ENCODE data around the gene APBA3. TPM values are rescaled to one million over a fixed set of nuclear protein-coding genes. Genes with fewer than 3 reads are reported as not detected.
A peak's percentile ranks its signal among the peaks of the same experiment; 100 is the strongest.

APBA3 gene
- total RNA-seq, 3 donors from 2014 or later: 18.9 to 23.0 (median 19.2) TPM

DNA sequence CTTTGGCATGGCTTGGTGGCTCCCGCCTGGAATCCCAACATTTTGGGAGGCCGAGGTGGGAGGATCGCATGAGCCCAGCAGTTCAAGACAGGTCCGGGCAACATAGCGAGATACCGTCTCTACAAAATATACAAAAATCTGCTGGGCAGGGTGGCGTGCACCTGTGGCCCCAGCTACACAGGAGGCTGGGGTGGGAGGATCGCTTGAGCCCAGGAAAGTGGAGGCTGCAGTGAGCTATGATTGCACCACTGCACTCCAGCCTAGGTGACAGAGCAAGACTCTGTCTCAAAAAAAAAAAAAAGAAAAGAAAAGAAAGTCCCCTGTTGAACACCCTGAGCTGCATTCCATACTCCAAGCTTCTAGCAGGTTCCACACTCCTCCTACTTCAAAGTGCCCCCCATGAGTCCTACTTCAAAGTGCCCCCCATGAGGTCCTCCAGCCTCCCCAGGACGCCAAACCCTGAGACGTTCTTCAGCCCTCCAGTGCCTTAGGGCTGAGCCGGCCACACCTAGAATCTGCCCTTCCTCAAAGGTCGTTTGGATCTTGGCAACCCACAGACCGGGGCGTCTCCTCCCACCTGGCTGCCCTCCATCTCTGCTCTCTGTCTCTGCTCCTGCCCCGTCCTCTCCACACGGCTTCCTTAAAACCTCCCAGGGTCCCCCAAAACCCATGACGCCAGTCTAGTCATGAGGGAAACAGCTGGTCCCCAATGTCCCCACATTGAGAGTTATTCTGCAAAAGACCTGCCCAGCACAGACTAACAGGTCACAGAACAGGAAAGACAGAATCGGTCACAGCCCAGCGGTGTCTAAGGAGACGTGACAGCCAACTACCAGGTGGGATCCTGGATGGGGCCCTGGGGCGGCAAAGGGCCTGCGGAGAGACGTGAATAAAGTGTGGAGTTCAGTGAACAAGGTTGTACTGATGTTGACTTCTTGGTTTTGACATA lies 48.6 kb downstream of the APBA3 start:
- Histone ChIP-seq H3K4me1 (ENCODE audit: low read depth) (peaks cover 24% of the 10 kb centered on the region), H3K9me3 (no peaks in the 10 kb centered on the region), H3K4me3 (no peak overlapping the region), H3K36me3 (ENCODE audit: low read depth) (no peaks in the 10 kb centered on the region)
- intact Hi-C loops (cut with DNase I, micrococcal nuclease): no loop called here
- DNase-seq (peak; percentile 77 to 83 (median 82)), ATAC-seq (peak; percentile 52)
- TF ChIP-seq, protein P1, sequence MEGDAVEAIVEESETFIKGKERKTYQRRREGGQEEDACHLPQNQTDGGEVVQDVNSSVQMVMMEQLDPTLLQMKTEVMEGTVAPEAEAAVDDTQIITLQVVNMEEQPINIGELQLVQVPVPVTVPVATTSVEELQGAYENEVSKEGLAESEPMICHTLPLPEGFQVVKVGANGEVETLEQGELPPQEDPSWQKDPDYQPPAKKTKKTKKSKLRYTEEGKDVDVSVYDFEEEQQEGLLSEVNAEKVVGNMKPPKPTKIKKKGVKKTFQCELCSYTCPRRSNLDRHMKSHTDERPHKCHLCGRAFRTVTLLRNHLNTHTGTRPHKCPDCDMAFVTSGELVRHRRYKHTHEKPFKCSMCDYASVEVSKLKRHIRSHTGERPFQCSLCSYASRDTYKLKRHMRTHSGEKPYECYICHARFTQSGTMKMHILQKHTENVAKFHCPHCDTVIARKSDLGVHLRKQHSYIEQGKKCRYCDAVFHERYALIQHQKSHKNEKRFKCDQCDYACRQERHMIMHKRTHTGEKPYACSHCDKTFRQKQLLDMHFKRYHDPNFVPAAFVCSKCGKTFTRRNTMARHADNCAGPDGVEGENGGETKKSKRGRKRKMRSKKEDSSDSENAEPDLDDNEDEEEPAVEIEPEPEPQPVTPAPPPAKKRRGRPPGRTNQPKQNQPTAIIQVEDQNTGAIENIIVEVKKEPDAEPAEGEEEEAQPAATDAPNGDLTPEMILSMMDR (IDR thresholded peaks at IDR 0.05): no peak

DNA sequence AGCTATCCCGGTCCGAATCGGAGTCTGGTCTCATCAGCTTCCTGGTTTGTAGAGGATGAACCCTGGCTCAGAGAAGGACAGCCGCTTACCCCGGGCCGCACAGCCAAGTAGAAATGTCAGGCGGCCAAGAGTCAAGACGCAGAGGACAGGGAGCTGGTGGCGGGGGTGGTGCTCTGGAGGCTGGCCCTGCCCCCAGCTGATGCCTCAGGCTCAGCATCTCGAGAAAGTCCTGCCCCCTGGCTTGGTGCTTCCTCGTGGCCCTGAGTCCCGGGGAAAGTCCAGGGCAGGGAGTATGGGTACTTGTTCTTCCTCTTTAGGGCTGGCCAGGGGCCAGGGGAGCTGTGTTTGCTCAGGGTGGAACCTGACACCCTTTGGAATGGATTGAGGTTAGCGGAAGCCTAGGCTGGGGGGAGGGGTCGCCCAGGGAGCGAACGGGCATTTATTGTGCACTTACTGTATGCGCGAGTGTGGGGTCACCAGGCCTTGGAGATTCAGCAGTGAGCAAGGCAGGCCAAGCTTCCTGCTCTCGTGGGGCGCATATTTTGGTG lies 51.2 kb downstream of the APBA3 start:
- intact Hi-C loops (cut with DNase I, micrococcal nuclease): no loop called here
- peaks cover 26% of the 10 kb centered on the region for H3K4me1 ChIP-seq (ENCODE audit: low read depth)

DNA sequence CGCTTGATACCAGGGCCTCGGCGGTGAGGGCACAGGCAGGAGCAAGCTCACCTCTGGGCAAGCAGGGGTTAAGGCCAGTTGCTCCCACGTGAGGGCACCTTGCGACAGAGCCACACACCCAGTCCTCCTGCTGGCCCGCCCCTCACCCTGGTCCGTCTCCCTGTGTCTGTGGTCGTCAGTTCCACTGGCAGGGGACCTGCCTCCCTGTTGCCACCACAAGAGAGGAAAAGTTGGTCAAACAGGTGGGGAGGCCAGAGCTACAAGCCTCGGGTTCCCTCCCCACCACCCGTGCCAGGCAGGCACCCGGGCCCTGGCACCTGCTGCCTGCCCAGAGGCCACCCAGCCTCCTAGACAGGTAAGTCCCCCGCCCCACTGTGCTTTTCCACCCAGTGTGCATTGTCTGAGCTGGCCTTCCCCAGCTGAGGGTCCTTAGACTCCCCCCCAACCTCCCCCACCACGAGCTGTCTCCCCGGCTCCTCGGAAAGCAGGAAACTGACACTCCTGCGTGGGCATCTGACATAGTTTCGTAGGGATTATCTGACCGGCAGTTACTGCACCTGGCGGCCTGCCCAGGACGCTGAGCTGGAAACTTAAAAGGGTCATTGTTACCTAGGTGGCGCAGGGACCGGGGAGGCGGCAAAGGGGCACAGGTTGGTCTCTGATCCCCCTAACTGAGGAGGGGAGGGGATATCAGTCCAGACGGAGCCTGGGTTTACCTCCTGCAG lies 53.1 kb downstream of the APBA3 start, which contains the start of gene TJP3:
TJP3 (plus strand) TSS at position 178 of the 725 bp plus-strand sequence. CDS start 20,049 bp downstream, outside the sequence.
- Histone ChIP-seq H3K9me3 (no peaks in the 10 kb centered on the region), H3K36me3 (ENCODE audit: low read depth) (no peaks in the 10 kb centered on the region), H3K4me3 (peak within 1 kb of the TSS; percentile 18), H3K4me1 (ENCODE audit: low read depth) (peaks cover 19% of the 10 kb centered on the region)
- intact Hi-C loops (cut with DNase I, micrococcal nuclease): no loop called here
- ATAC-seq (peak; percentile 78), DNase-seq (peak; percentile 89 to 90 (median 90))
- TF ChIP-seq, protein P1 (IDR thresholded peaks at IDR 0.05): no peak

More for the DNA sequence above, 51.2 kb downstream of the APBA3 start:
- Histone ChIP-seq H3K4me3 (no peak overlapping the region), H3K9me3 (no peaks in the 10 kb centered on the region), H3K36me3 (ENCODE audit: low read depth) (no peaks in the 10 kb centered on the region)
- TF ChIP-seq, protein P1 (IDR thresholded peaks at IDR 0.05): no peak
- peak; percentile 96 to 99 (median 97) for DNase-seq
- ATAC-seq: peak; percentile 85

DNA sequence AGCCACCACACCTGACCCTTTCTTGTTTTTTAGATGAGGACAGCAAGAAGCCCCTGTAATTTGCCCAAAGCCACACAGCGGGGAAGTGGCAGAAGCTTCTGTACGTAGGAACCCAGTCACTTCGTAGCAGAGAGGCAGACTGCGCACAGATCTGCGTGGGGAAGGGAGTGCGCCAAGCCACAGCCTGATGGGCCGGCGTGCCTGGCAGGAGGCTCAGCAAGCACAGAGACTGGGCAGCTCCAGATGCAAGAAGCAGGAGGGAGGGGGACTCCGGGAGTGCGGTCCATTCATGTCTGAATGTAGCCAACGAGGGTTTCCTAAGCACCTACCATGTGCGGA lies 53.7 kb downstream of the APBA3 start:
- intact Hi-C loops (cut with DNase I, micrococcal nuclease): no loop called here
- Histone ChIP-seq H3K4me1 (ENCODE audit: low read depth) (peaks cover 19% of the 10 kb centered on the region), H3K4me3 (no peak overlapping the region), H3K36me3 (ENCODE audit: low read depth) (no peaks in the 10 kb centered on the region), H3K9me3 (no peaks in the 10 kb centered on the region)
- ATAC-seq: peak; percentile 9
- TF ChIP-seq, protein P1 (IDR thresholded peaks at IDR 0.05): no peak
- DNase-seq: no peak

DNA sequence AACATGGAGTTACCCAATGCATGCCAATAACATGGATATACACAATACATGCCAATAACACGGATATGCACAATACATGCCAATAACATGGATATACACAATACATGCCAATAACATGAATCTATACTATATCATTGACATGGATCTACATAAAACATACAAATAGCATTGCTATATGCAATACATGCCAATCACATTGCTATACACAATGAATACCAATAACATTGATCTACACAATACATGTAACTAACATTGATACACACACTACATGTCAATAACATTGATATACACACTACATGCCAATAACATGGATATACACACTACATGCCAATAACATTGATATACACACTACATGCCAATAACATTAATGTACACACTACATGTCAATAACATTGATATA lies 60.3 kb downstream of the APBA3 start:
- TF ChIP-seq, protein P1 (IDR thresholded peaks at IDR 0.05): no peak
- Histone ChIP-seq H3K9me3 (no peaks in the 10 kb centered on the region), H3K36me3 (ENCODE audit: low read depth) (no peaks in the 10 kb centered on the region), H3K4me1 (ENCODE audit: low read depth) (peaks cover 11% of the 10 kb centered on the region), H3K4me3 (no peak overlapping the region)
- ATAC-seq (no peak), DNase-seq (no peak)
- intact Hi-C loops (cut with DNase I, micrococcal nuclease): loop anchor here in 1 of 2 donors (5.0 kb wide), 1 partner anchor 34 kb away; no protein-coding TSS in a partner anchor

All from mucosa of descending colon (tissue), 3 donors.